Mesenteric fat pad (tissue), 1 donor: Measurements from ENCODE around the gene SHISA6. TPM values are rescaled to one million over a fixed set of nuclear protein-coding genes. Genes with fewer than 3 reads are reported as not detected.
A peak's percentile ranks its signal among the peaks of the same experiment; 100 is the strongest.

Source experiments
- DNase-seq: peaks from one replicate; pipeline ENCODE4 v3.0.0-alpha.2; 2020; ENCODE audit warnings: low spot score
- total RNA-seq: library from RNA; stranded (reverse); fragmentation: NEBNext Ultra II Directional; extraction: Animal tissue kit (Norgen Biotek cat#: 25700); gene quantifications from one replicate; pipeline ENCODE4 v1.2.1, GENCODE V29; 2021
- donor health status: DM: yes; HTN: yes; CAD: no.

Gene SHISA6
- total RNA-seq, 1 donor from 2014 or later: 1.2 TPM

DNA sequence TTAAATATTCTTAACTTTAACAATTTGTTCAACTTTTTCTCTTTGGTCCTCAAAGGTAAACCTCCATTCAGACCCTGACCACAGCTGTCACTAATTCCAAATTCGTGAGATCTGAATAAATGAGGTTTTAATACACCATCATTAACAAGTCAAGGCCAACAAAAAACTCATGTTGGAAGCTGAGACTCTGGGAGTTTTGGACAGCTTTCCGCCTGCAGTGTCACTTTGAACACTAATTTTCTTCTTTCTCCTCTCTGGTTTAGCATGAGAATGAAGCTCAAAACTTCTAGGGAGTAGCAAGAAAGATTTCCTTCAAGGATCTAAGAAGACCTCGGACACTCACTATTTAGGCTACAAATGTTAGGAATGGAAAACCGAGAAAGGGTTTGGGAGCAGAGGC, 324.6 kb downstream of the SHISA6 start:
- no peak for DNase-seq

DNA sequence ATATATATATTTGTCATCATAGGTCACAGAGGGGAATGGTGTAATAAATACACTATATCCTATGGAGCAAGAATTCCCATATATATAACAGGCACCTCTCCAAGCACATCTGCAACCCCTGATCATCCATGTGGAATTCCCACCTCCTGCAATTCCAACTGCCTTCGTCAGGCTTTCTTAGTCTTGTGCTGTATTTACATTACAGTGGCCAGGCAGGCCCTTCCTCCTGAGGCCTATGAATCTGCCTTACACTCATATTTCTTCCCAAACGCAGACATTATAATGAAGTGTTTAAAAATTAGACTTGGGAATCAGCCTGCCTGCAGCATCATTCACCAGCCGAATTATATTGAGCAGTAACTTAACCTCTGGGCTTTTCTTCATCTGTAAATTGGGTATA, 338.0 kb downstream of the SHISA6 start:
- no peak for DNase-seq

DNA sequence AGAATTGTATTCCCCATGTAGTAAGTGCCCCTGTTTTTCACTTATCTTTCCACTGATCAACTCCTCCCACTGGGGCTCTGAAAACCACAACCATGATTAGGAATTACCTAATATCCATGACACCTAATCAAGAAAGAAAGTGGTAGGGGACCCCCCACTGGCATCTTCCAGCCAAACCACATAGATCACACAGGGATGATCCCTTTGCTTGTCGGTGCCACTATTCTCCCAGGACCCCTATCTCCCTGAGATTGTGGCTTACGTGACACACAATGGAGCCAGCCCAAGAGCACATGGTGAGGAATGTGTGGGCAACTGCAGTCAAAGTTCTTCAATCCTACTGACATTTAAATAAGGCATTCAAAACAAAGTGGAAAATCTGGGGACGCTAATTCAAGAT, 339.7 kb downstream of the SHISA6 start:
- DNase-seq: no peak

DNA sequence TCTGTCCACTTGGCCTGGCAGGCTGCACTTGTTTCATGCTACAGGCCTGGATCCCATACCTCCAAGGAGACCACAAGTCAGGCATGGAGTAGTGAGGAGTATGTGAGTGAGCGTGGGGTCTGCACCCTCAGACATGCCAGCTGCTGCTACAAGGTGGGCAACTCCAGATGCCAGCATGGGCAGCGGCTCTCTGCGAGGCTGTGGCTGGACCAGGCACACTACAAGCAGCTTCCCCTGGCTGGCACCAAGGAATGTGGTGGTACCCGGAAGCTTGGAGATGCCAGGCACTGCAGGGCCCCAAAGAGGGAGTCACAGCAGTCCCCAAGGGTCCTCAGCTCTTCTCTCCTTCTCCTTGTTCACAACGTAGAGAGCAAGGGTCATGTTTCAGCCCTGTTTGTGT, 341.2 kb downstream of the SHISA6 start:
- no peak for DNase-seq

DNA sequence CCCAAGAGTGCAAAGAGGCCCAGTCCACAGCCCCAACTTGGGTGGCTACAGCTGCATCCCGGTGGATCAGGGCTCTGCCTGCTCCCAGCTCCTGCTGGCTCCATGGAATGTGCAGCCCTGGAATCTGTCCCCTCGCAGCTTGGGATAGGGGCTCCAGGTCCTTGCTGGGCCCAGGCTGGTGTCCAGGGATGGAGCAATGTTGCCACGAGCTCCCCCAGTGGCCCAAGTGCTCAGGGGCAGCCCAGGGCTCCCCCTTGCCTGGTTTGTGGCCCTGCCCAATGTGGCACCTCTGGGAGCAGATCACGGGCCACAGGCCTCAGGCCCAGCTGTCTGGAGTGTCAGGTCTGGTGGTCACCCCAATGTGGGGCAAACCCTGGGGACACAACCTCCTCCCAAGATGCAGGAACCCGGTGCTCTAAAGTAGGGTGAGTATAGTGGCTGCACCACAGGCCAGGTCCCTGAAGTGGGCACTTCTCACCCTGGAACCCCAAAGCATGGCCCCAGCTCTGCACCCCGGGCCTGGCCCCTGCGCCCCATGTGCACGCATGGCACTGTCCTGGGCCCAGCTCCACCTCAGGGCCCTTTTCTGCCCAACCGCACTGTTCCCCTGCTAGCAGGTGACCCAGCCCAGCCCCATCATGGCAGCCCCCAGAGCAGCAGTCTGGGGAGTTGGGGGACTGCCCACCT, 342.4 kb downstream of the SHISA6 start:
- no peak for DNase-seq

DNA sequence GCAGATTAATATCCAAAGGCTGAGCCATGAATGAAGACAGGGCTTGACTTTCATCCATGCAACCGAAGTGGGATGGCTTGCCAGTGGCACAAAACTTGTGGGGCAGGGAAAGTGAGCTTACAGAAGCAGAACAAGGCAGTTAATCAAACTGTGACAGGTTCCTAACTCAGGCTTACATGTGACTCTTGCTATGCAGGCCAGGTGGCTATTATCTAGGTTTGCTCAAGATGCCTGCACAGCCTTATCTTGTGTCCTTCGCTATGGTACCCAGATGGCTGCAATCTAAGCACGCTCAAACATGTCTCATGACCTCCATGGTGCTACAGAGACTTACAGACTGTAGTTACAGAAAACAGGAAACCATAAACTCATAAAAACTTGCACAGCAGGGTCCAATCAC, 348.7 kb downstream of the SHISA6 start:
- DNase-seq: no peak

DNA sequence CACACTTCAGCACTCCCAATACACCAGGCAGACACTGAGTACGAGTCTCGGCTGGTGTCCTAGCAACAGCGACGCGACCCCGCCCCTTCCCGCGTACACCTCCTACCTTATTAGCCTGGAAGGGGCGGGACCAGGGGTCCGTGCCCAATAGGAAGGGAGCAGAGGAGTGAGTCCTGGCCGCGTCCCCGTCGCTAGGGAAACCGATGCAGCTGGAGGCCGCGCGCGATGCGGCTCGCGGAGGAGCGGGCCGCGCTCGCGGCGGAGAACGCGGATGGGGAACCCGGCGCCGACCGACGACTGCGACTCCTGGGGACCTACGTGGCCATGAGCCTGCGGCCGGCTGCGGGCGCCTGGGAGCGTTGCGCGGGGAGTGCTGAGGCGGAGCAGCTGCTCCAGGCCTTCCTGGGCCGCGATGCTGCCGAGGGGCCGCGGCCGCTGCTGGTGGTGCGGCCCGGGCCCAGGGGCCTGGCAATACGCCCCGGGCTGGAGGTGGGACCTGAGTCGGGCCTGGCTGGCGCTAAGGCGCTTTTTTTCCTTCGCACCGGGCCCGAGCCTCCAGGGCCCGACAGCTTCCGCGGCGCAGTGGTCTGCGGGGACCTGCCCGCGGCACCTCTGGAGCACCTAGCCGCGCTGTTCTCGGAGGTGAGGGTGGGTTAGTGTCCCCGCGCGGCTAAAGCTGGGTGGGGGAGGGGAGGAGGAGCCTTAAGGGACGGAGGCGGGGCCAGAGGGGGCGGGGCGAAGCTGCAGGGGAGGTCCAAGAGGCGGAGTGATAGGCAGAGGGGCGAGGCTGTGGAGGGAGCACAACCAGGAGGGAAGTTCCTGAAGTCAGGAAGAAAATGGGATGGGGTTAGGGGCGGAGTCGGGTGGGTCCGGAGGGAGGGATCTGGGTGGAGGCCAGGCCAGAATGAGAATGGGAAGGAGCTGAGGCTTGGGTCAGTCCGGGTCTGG, 357.5 kb downstream of the SHISA6 start, which contains the start of gene DNAH9:
TSS of gene DNAH9 (plus strand) at position 197 of the 948 bp plus-strand sequence. CDS start at position 226, 29 bp downstream.
- DNase-seq: peak; percentile 96

DNA sequence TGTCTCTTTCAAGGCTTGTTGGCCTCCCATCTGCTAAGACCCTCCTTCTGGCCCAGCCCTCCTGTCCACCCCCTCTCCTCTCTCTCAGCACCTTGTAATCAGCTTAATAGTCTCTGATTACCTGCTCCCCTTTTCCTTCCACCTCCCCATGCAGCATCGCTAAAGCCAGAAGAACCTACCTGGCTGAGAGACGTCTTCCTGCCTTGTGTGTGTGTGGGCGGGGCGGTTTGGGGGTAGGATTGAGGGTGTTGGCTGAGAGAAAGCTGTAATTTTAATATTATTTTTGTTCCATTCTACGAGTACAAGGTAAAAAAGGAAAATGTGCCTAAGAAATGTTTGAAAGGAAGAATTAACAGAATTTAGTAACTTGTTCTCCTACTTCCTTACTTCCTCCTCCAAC, 360.6 kb downstream of the SHISA6 start:
- no peak for DNase-seq

DNA sequence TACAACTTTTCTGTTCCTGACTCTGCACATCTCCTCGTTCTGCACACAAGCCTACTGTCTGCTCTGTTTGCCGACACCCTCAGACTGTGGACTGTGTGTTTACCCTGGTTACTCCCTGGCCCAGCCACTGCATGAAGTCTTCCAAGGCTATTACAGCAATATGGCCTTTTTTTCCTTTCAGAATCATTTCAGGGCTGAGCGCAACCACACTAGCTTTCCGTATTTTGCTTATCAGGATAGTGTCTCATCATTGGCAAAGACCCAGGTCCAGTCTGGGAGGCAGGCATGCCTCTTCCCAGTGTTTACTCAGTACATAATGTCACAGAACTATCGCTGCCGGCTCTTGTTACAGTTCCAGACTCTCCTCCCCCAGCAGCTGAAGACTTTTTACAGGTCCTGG, 367.4 kb downstream of the SHISA6 start:
- DNase-seq: no peak

DNA sequence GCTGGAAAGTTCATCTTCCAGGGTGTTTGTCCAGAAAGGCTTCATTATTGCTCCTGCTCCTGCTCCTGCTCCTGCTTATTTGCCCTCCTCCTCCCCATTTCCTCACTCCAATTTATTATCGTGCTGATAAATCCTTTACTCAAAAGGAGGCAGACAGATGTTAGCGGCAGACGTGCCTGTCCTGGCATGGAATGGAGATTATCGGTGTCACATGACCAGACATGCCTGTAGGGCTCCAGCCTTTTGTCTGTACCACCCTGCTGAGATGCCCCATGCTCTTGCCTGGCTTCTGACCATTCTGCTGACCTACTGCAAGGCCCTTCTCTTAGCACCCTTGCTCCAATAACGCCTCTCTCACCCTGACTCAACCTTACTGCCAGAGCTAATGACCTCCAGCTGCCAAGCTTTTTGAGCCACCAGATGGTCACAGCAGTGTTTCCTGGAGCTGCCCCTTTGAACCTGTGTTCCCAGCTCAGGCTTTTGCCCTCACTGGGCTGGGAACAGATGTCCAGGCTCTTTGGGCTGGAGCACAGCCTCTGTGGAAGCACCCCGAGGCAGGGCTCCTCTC, 370.1 kb downstream of the SHISA6 start:
- no peak for DNase-seq

DNA sequence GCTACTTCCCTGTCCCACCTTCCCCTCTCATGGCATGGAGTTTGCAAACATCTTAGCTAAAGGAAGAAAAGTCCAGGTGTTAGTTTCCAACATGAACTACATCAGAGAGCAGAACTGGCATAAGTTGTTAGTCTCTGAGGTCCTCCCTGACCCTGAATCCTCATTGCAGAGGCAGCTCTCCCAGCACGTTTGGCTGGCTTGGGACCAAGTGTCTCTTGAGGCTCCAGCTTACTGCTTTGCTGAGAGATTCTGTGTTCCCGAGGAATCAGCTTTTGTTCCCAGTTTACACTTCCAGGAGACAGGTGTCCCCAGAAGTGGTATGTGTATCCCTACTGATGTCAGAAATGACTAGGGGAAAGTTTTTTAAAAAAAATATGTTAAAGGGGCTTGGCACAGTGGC, 371.9 kb downstream of the SHISA6 start:
- DNase-seq: no peak
